AG04450 (cell line): ENCODE data around the gene UQCR10. TPM values are rescaled to one million over a fixed set of nuclear protein-coding genes. Genes with fewer than 3 reads are reported as not detected.

ENCODE experiments used
- CTCF ChIA-PET: fragments of 300-600, 350-600 bp; formaldehyde crosslinking; extraction: SDS; loops from one replicate; lab custom pipeline; 2022; ENCODE audit warnings: antibody characterized with exemption, inconsistent platforms; lab: Charles Lee
- POLR2A ChIA-PET: fragments of 350-600 bp; formaldehyde crosslinking; extraction: SDS; loops from one replicate; lab custom pipeline; 2021; ENCODE audit warnings: antibody characterized with exemption, inconsistent platforms; lab: Yijun Ruan, JAX
- DNase-seq: peaks from one replicate; pipeline ENCODE4 v3.0.0-alpha.2; 2011; ENCODE audit warnings: low read depth, low spot score
- H3K27ac ChIP-seq: one replicate; pipeline ENCODE4 v1.5.1; 2012; ENCODE audit warnings: low read depth, low read length, control low read depth
- H3K27me3 ChIP-seq: one replicate; pipeline ENCODE4 v1.6.0; 2012; ENCODE audit warnings: low read length; ENCODE audit not compliant: control insufficient read depth, insufficient read depth
- H3K4me3 ChIP-seq: 2 replicates; pipeline ENCODE4 v1.5.1; 2011; ENCODE audit warnings: mild to moderate bottlenecking, low read depth, low read length, control low read depth
- H3K9me3 ChIP-seq: 2 replicates; pipeline ENCODE4 v1.5.1; 2012; ENCODE audit warnings: low read length; ENCODE audit not compliant: control insufficient read depth, insufficient read depth
- CTCF ChIP-seq: IDR thresholded peaks from 2 replicates; pipeline ENCODE4 v1.5.1; 2011; ENCODE audit warnings: low read depth, low read length, control low read depth, inconsistent platforms
- polyA plus RNA-seq: library from polyadenylated mRNA; depleted of rRNA; stranded (reverse); fragments of >200 nt; gene quantifications from 2 replicates; pipeline ENCODE4 v1.2.3, GENCODE V29; 2011

UQCR10 gene
- polyA plus RNA-seq, 1 experiment: 170 TPM

- CTCF ChIA-PET: interaction anchor here (0.6 kb wide), 1 partner anchor 142 kb away, joined by 4 read pairs; no protein-coding TSS in a partner anchor
- H3K4me3 ChIP-seq: no peak overlapping the region
- H3K9me3 ChIP-seq: no peaks in the 10 kb centered on the region
- H3K27me3 ChIP-seq: no peaks in the 10 kb centered on the region
- POLR2A ChIA-PET: no interaction called here
- no peak overlapping the region for H3K27ac ChIP-seq
- TF ChIP-seq CTCF: no peak
- DNase-seq: no peak
Measured at GRCh38 chr22:29731058-29731850, 35.9 kb upstream of the UQCR10 start.

GRCh38 chr22:29732883-29733282 is 34.3 kb upstream of the UQCR10 start:
- CTCF ChIA-PET: interaction anchor here (1.0 kb wide), 1 partner anchor 273 kb away, joined by 3 read pairs; no protein-coding TSS in a partner anchor
- POLR2A ChIA-PET: interaction anchor here (0.6 kb wide), 1 partner anchor 14 kb away, joined by 3 read pairs; no protein-coding TSS in a partner anchor
- TF ChIP-seq CTCF: no peak
- Histone ChIP-seq H3K4me3 (no peak overlapping the region), H3K27ac (no peak overlapping the region), H3K27me3 (no peaks in the 10 kb centered on the region), H3K9me3 (no peaks in the 10 kb centered on the region)
- no peak for DNase-seq

GRCh38 chr22:29733362-29734201 is 33.6 kb upstream of the UQCR10 start:
- Histone ChIP-seq H3K27ac (no peak overlapping the region), H3K4me3 (no peak overlapping the region), H3K27me3 (no peaks in the 10 kb centered on the region), H3K9me3 (no peaks in the 10 kb centered on the region)
- TF ChIP-seq CTCF: no peak
- POLR2A ChIA-PET: no interaction called here
- no peak for DNase-seq
- CTCF ChIA-PET: no interaction called here

GRCh38 chr22:29734406-29734805 is 32.8 kb upstream of the UQCR10 start:
- no peak for TF ChIP-seq CTCF
- DNase-seq: no peak
- Histone ChIP-seq H3K4me3 (no peak overlapping the region), H3K27me3 (no peaks in the 10 kb centered on the region), H3K9me3 (no peaks in the 10 kb centered on the region; the same call in 1 of the 2 replicates), H3K27ac (no peak overlapping the region)
- POLR2A ChIA-PET: no interaction called here
- CTCF ChIA-PET: interaction anchor here (0.5 kb wide), 1 partner anchor 103 kb away, joined by 5 read pairs; no protein-coding TSS in a partner anchor
